Nephron (organoid): ENCODE data around the gene MYL7.
A peak's percentile ranks its signal among the peaks of the same experiment; 100 is the strongest.

Experiments
- H3K27ac Mint-ChIP-seq, 3 experiments: 2 replicates each; pipeline ENCODE4 v1.8.0; 2020; ENCODE audit warnings: mixed read lengths in 3 of 3, mild to moderate bottlenecking in 2 of 3, moderate library complexity in 1 of 3
- H3K27me3 Mint-ChIP-seq: 2 replicates; pipeline ENCODE4 v1.8.0; 2021; ENCODE audit warnings: low read depth, mild to moderate bottlenecking, moderate library complexity, mixed read lengths
- H3K36me3 Mint-ChIP-seq: 2 replicates; pipeline ENCODE4 v1.8.0; 2020; ENCODE audit warnings: low read depth, mixed read lengths
- H3K4me1 Mint-ChIP-seq: 2 replicates; pipeline ENCODE4 v1.8.0; 2020; ENCODE audit warnings: mixed read lengths
- H3K4me3 Mint-ChIP-seq, 3 experiments: 2 replicates each; pipeline ENCODE4 v1.8.0; 2020; ENCODE audit warnings: mild to moderate bottlenecking in 3 of 3, mixed read lengths in 3 of 3, moderate library complexity in 2 of 3
- H3K9me3 Mint-ChIP-seq: 2 replicates; pipeline ENCODE4 v1.8.0; 2020; ENCODE audit warnings: mixed read lengths
- TF ChIP-seq, protein P1 (sequence below), 3 experiments: fragments of 200-600 bp; sonication (generic); IDR thresholded peaks; one replicate each; pipeline ENCODE4 v1.5.0; 2021; ENCODE audit warnings: antibody characterized with exemption in 3 of 3; ENCODE audit not compliant: unreplicated experiment in 3 of 3

The MYL7 gene

DNA sequence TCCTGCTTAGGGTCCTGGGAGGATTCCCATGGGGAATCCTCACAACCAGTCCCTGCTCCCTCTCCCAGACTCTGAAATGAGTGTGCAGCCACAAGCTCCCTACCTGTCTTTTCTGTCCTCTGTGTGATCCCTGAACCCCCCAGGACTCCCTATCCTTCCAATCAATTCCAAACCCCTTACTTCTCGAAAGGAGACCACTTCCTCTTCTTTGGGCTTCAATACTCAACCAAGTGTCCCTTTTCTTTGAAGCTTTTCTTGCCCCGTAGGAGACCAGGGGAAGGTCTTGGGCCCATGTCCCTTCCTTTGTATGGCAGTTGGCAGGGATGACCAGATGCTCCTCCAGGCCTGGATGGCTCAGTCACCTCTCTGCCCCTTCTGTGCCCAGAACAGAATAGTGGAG is 35.3 kb downstream of the MYL7 start:
- H3K27ac Mint-ChIP-seq, result peak overlapping the region; percentile 20 to 86 (median 68)
- no peaks in the 10 kb centered on the region for H3K36me3 Mint-ChIP-seq
- no peaks in the 10 kb centered on the region for H3K9me3 Mint-ChIP-seq
- peak overlapping the region; percentile 83 to 89 (median 85) for H3K4me3 Mint-ChIP-seq
- H3K27me3 Mint-ChIP-seq, result peaks cover 5% of the 10 kb centered on the region
- TF ChIP-seq, protein P1, sequence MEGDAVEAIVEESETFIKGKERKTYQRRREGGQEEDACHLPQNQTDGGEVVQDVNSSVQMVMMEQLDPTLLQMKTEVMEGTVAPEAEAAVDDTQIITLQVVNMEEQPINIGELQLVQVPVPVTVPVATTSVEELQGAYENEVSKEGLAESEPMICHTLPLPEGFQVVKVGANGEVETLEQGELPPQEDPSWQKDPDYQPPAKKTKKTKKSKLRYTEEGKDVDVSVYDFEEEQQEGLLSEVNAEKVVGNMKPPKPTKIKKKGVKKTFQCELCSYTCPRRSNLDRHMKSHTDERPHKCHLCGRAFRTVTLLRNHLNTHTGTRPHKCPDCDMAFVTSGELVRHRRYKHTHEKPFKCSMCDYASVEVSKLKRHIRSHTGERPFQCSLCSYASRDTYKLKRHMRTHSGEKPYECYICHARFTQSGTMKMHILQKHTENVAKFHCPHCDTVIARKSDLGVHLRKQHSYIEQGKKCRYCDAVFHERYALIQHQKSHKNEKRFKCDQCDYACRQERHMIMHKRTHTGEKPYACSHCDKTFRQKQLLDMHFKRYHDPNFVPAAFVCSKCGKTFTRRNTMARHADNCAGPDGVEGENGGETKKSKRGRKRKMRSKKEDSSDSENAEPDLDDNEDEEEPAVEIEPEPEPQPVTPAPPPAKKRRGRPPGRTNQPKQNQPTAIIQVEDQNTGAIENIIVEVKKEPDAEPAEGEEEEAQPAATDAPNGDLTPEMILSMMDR (IDR thresholded peaks at IDR 0.05; ENCODE audit: unreplicated experiment in 3 of 3), result no peak
- H3K4me1 Mint-ChIP-seq, result peaks cover 28% of the 10 kb centered on the region

DNA sequence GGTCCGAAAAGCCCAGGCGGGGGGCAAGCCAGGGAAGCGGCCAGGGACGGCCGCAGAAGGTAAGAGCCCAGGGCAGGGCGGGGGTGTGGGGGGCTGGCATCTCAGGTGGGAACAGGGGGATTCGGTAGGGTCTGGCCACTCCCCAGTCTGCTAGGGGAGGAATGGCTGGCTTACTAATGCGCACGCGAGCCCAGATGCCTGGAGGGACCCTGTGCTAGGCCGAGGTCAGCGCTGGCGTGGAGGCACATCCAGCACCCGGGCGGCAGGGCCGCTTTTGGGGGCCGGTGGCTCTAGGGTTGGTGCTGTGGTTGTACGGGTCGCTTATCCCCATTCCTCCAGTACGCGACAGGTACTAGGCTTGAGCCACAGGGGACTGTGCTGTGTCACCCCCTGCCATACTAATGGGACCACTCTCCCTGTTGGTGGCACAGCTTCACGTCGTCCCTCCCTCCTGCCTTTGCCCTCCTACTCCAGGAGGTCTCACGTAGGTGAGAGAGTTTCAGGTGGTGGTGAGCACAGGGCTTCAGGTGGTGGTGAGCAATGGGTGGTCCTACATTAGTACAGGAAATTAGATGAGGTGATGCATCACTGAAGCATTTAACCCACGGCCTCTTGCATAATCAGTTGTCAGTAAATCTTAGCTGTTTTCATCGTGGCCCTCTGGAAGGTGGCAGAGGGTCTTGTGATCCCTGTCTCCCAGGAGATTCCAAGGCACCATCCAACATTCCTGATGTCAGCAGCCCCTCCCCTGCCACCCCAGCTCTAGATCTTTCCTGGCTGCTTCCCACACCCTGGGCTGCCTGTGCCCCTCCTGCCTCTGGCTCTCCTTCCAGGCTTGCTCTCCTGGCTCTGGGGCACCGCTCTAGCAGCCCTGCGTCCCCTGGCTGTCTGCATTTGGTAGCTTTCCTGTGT is 36.0 kb downstream of the MYL7 start:
- Mint-ChIP-seq H3K4me1 (peaks cover 35% of the 10 kb centered on the region), H3K4me3 (peak overlapping the region; percentile 83 to 89 (median 85)), H3K36me3 (no peaks in the 10 kb centered on the region), H3K27ac (peak overlapping the region; percentile 20 to 86 (median 68)), H3K27me3 (peaks cover 5% of the 10 kb centered on the region), H3K9me3 (no peaks in the 10 kb centered on the region)
- TF ChIP-seq, protein P1 (IDR thresholded peaks at IDR 0.05; ENCODE audit: unreplicated experiment in 3 of 3), result no peak

DNA sequence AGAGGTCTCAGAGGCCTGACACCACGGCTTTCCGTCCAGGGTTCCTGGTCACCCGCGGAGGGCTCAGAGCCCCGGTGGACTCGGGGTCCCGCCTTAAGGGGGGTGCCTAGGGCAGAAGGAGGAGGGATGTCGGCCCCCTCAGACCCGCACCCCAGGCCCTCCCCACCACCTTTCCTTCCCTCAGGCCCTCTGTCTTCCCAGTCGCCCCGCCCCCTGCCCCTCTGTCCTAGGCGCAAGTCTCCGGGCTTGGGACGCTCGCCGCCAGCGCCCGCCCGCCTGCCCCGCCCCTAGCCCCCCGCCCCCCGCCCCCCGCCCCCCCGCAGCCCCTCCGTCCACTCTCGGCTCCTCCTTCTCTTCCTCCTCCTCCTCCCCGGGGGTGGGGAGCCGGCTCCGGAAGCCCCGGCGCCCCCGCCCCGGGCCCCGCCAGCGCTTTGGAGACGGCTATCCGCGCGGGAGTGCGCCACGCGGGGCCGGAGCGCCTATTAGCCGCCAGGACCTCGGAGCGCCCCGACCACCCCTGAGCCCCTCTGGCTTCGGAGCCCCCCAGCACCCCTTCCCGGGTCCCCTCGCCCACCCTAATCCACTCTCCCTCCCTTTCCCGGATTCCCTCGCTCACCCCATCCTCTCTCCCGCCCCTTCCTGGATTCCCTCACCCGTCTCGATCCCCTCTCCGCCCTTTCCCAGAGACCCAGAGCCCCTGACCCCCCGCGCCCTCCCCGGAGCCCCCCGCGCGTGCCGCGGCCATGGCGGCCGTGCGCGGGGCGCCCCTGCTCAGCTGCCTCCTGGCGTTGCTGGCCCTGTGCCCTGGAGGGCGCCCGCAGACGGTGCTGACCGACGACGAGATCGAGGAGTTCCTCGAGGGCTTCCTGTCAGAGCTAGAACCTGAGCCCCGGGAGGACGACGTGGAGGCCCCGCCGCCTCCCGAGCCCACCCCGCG is 36.9 kb downstream of the MYL7 start, which contains the start of gene AEBP1:
Gene AEBP1 (plus strand): TSS at position 423 of the 937 bp plus-strand sequence. CDS start 321 bp downstream, at position 744.
- Mint-ChIP-seq H3K4me1 (peaks cover 42% of the 10 kb centered on the region), H3K36me3 (no peaks in the 10 kb centered on the region), H3K4me3 (peak within 1 kb of the TSS; percentile 83 to 89 (median 85)), H3K27ac (peak within 1 kb of the TSS; percentile 62 to 86 (median 73)), H3K27me3 (peaks cover 5% of the 10 kb centered on the region), H3K9me3 (no peaks in the 10 kb centered on the region)
- TF ChIP-seq, protein P1 (IDR thresholded peaks at IDR 0.05; ENCODE audit: unreplicated experiment in 3 of 3), result no peak

DNA sequence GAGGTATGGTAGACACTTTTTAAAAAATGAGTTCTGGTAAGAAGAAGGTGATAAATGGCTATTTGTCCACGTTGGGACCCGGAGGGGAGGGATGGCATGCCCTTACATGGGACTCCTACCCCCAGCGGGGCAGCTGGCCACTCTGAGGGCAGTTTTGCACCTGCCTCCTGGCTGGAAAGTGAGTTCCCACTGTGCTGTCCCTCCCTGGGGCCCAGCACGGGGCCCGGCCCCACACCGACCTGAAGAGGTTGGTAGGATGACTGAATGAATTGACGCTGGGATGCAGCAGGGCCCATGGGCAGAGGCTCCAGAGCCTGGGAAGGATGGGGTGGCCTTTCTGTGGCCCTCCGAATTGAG is 37.6 kb downstream of the MYL7 start:
- H3K9me3 Mint-ChIP-seq, result no peaks in the 10 kb centered on the region
- TF ChIP-seq, protein P1 (IDR thresholded peaks at IDR 0.05; ENCODE audit: unreplicated experiment in 3 of 3), result no peak
- H3K4me3 Mint-ChIP-seq, result peak overlapping the region; percentile 79 to 87 (median 81)
- peaks cover 5% of the 10 kb centered on the region for H3K27me3 Mint-ChIP-seq
- H3K36me3 Mint-ChIP-seq, result no peaks in the 10 kb centered on the region
- peaks cover 42% of the 10 kb centered on the region for H3K4me1 Mint-ChIP-seq
- peak overlapping the region; percentile 62 to 82 (median 73) for H3K27ac Mint-ChIP-seq

DNA sequence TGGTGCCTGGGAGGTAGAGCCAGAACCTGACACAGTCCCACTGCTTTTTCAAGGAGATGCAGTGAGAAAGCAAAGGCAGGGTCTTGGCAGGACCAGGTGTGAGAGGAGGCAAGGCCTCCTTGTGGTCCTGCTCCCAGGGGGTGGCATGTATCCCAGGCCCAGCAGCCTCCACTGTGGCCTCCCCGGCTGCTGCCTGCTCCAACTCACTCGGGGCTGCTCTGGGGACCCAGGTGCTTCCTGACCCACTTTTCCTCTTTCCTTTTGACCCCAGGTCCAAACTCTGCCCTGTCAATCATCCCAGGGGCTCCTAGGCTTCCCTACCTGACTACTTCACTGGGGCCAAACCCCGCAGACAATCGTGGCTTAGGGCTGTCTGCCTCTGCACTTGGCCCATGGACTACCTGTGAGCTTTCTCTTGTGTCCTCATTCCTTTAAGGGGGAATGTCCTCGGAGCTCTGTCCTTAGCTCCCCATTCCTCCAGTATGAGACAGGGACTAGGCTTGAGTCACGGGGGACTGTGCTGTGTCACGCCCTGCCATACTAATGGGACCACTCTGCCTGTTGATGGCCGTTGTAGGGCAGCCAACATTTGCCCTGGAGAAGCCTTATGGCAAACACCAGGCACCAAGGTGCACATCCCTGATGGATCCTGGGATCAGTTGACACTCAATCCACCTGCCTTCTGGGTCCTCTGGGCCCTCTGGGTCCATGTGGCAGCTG is 38.1 kb downstream of the MYL7 start:
- Mint-ChIP-seq H3K4me1 (peaks cover 42% of the 10 kb centered on the region), H3K36me3 (no peaks in the 10 kb centered on the region), H3K4me3 (peak overlapping the region; percentile 79 to 87 (median 81)), H3K9me3 (no peaks in the 10 kb centered on the region), H3K27ac (peak overlapping the region; percentile 62 to 82 (median 79)), H3K27me3 (peaks cover 5% of the 10 kb centered on the region)
- TF ChIP-seq, protein P1 (IDR thresholded peaks at IDR 0.05; ENCODE audit: unreplicated experiment in 3 of 3), result no peak
